KMS-11 (cell line): ENCODE measurements around the gene TTPAL.

Source experiments
- H2AFZ ChIP-seq: fragments of 200-600 bp; sonication (generic); 2 replicates; pipeline ENCODE4 v1.6.1; 2016; ENCODE audit warnings: antibody characterized with exemption, mixed run types, low read depth
- H3K27ac ChIP-seq: fragments of 200-600 bp; sonication (generic); 2 replicates; pipeline ENCODE4 v1.6.1; 2016; ENCODE audit warnings: mild to moderate bottlenecking, mixed run types
- H3K27me3 ChIP-seq: fragments of 200-600 bp; sonication (generic); 2 replicates; pipeline ENCODE4 v1.6.1; 2017; ENCODE audit warnings: mild to moderate bottlenecking, low read depth, mixed run types, moderate library complexity; ENCODE audit not compliant: insufficient read depth
- H3K36me3 ChIP-seq: fragments of 200-600 bp; sonication (generic); 2 replicates; pipeline ENCODE4 v1.6.1; 2017; ENCODE audit warnings: mild to moderate bottlenecking, mixed run types; ENCODE audit not compliant: insufficient read depth
- H3K4me1 ChIP-seq: fragments of 200-600 bp; sonication (generic); 2 replicates; pipeline ENCODE4 v1.6.1; 2016; ENCODE audit warnings: mild to moderate bottlenecking, low read depth, mixed run types; ENCODE audit not compliant: poor library complexity, severe bottlenecking
- H3K4me2 ChIP-seq: fragments of 200-600 bp; sonication (generic); 2 replicates; pipeline ENCODE4 v1.7.0; 2016; ENCODE audit warnings: mild to moderate bottlenecking, mixed run types
- H3K4me3 ChIP-seq: fragments of 200-600 bp; sonication (generic); IDR thresholded peaks from 2 replicates; pipeline ENCODE4 v1.6.1; 2017; ENCODE audit warnings: low read depth, low read length, mixed read lengths; ENCODE audit not compliant: insufficient read depth
- H3K79me2 ChIP-seq: fragments of 200-600 bp; sonication (generic); 2 replicates; pipeline ENCODE4 v1.6.1; 2016; ENCODE audit warnings: low read depth, mixed run types; ENCODE audit not compliant: insufficient read depth
- H3K9ac ChIP-seq: fragments of 200-600 bp; sonication (generic); 2 replicates; pipeline ENCODE4 v1.6.1; 2016; ENCODE audit warnings: mild to moderate bottlenecking, mixed run types
- H4K20me1 ChIP-seq: fragments of 200-600 bp; sonication (generic); 2 replicates; pipeline ENCODE4 v1.6.1; 2016; ENCODE audit warnings: mild to moderate bottlenecking, mixed run types; ENCODE audit not compliant: insufficient read depth
- CTCF ChIP-seq: fragments of 200-600 bp; sonication (generic); conservative IDR thresholded peaks from 2 replicates; pipeline ENCODE4 v1.6.1; 2017; ENCODE audit warnings: low read depth, mild to moderate bottlenecking, antibody characterized with exemption, low read length, moderate library complexity, mixed read lengths

TTPAL gene

GRCh38 chr20:44517454-44517853 lies 41.8 kb downstream of the TTPAL start:
- Histone ChIP-seq H3K4me2 (no peak overlapping the region), H3K36me3 (no peaks in the 10 kb centered on the region), H3K4me1 (peaks cover 16% of the 10 kb centered on the region), H3K27ac (no peak overlapping the region), H3K79me2 (peaks cover 65% of the 10 kb centered on the region), H3K27me3 (no peaks in the 10 kb centered on the region), H3K4me3 (no peak overlapping the region), H2AFZ (no peak overlapping the region), H3K9ac (no peak overlapping the region), H4K20me1 (no peaks in the 10 kb centered on the region; the same call in 1 of the 2 replicates)
- TF ChIP-seq CTCF, result no peak

DNA sequence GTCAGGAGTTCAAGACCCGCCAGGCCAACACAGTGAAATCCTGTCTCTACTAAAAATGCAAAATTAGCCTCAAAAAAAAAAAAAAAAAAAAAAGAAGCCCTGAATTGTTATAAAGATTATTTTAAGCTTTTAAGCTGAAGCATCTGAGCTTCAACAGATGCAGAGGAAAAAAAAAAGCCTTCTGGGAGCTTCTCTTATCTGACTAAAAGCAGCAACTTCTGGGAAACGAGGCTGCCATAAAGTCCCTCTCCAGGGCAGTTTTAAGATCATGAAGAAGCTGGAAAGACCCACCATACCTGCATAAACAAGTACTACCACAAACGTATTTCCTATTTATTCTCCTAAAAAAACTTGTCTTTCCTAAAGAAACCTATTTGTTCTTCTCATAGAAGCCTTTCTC lies 42.6 kb downstream of the TTPAL start:
- no peaks in the 10 kb centered on the region for H3K27me3 ChIP-seq
- no peaks in the 10 kb centered on the region for H3K36me3 ChIP-seq
- H4K20me1 ChIP-seq, result no peaks in the 10 kb centered on the region; the same call in 1 of the 2 replicates
- H3K4me2 ChIP-seq, result no peak overlapping the region
- H3K79me2 ChIP-seq, result peaks cover 65% of the 10 kb centered on the region
- H3K9ac ChIP-seq, result no peak overlapping the region
- no peak for TF ChIP-seq CTCF
- H3K4me3 ChIP-seq, result no peak overlapping the region
- H2AFZ ChIP-seq, result no peak overlapping the region
- H3K4me1 ChIP-seq, result peaks cover 21% of the 10 kb centered on the region
- no peak overlapping the region for H3K27ac ChIP-seq

- Histone ChIP-seq H3K4me2 (peak overlapping the region; percentile 92), H3K36me3 (no peaks in the 10 kb centered on the region), H3K79me2 (peaks cover 54% of the 10 kb centered on the region), H4K20me1 (no peaks in the 10 kb centered on the region; the same call in 1 of the 2 replicates), H3K27ac (no peak overlapping the region), H3K4me3 (no peak overlapping the region), H2AFZ (no peak overlapping the region), H3K27me3 (no peaks in the 10 kb centered on the region; the same call in 1 of the 2 replicates), H3K9ac (peak overlapping the region; percentile 67; the same call in 1 of the 2 replicates), H3K4me1 (peaks cover 21% of the 10 kb centered on the region)
- no peak for TF ChIP-seq CTCF
Observed at GRCh38 chr20:44520881-44521280, 45.2 kb downstream of the TTPAL start.

DNA sequence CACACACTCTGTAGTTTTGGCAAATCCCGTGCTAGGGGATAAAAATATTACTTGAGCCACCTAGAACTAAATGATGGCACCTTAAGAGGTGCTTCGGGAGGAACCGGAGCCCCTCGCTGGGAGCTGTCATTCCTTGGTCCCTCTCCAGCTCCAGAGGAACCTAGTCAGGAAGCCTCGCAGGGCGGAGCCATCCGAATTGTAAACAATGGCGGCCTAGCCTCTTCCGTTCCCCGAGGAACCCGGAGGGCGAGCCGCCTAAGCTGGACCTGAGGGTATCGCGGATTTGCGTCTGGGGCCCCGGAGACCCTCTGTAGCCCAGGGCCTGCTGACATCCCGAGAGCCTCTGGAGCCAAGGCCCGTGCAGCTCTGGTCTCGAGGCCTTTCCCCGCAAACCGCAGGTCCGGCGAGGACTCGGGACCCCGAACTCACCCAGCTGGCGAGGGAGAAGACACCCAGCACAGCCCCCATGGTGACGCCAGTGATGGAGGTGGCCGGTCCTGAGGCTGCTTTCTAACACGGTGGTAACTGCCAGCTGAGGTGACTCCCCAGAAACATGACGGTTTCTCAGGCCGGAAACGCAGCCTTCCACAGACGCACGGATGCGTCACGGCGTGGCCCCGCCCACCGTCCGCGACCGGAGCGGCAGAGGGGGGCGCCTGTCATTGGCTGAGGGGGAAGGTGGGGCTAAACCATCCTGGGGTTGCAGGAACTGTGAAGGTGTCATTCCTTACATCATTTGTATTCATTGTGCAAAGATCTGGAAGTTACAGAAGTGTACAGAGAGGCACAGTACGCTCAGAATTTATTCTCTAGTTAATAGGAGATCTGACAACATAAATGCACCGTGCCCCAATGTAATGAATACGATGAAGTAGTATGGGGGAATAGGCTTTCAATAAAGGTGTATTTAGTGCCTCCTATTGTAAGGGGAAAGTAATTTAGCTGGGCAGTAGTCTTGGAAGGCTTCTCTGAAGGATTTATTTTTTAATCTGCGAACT lies 46.1 kb downstream of the TTPAL start, which contains the start of gene SERINC3:
SERINC3 (minus strand) TSS at position 587 of the 998 bp plus-strand sequence; CDS start at position 468, 119 bp downstream.
- TF ChIP-seq CTCF, result peak; percentile 46
- Histone ChIP-seq H3K4me1 (peaks cover 21% of the 10 kb centered on the region), H3K79me2 (peaks cover 47% of the 10 kb centered on the region), H3K9ac (peak within 1 kb of the TSS; percentile 67; the same call in 1 of the 2 replicates), H4K20me1 (no peaks in the 10 kb centered on the region; the same call in 1 of the 2 replicates), H3K36me3 (no peaks in the 10 kb centered on the region), H2AFZ (peak within 1 kb of the TSS; percentile 53), H3K27ac (peak within 1 kb of the TSS; percentile 58), H3K4me2 (peak within 1 kb of the TSS; percentile 92), H3K27me3 (no peaks in the 10 kb centered on the region; the same call in 1 of the 2 replicates), H3K4me3 (no peak within 1 kb of the TSS)
